Natural killer cell (primary cell): ENCODE results near the gene ARRB1. TPM values are rescaled to one million over a fixed set of nuclear protein-coding genes. Genes with fewer than 3 reads are reported as not detected.

Source experiments
- ATAC-seq, 3 donors: fragments of 150-1000 bp in 2 of 3; fragments of 200-7000 bp in 1 of 3; cut with Tn5 transposase; 1 replicate in 1 of 3; 2 replicates in 2 of 3; pipeline ENCODE4 v1.10.0; 2021; ENCODE audit warnings: mild to moderate bottlenecking in 2 of 3, moderate library complexity in 2 of 3
- DNase-seq, 2 donors: peaks; one replicate each; pipeline versions ENCODE4 v3.0.0 to v3.0.0-alpha.2; 2013 to 2021; ENCODE audit warnings: mixed read lengths in 1 of 2
- H3K27ac ChIP-seq: one replicate; pipeline ENCODE4 v1.5.1; 2013; ENCODE audit warnings: mild to moderate bottlenecking, low read length
- H3K27me3 ChIP-seq: one replicate; pipeline ENCODE4 v1.6.1; 2013; ENCODE audit warnings: low read length; ENCODE audit not compliant: control insufficient read depth, insufficient read depth
- H3K36me3 ChIP-seq: one replicate; pipeline ENCODE4 v1.6.1; 2013; ENCODE audit warnings: low read length; ENCODE audit not compliant: control insufficient read depth, insufficient read depth
- H3K4me1 ChIP-seq: one replicate; pipeline ENCODE4 v1.6.1; 2013; ENCODE audit warnings: low read length; ENCODE audit not compliant: control insufficient read depth, insufficient read depth
- H3K4me3 ChIP-seq: one replicate; pipeline ENCODE4 v1.5.1; 2013; ENCODE audit warnings: low read length
- H3K9me3 ChIP-seq: one replicate; pipeline ENCODE4 v1.6.1; 2013; ENCODE audit warnings: low read length; ENCODE audit not compliant: control insufficient read depth, insufficient read depth
- H3K27ac Mint-ChIP-seq, 2 donors: one replicate each; pipeline ENCODE4 v1.8.0; 2022; ENCODE audit warnings: mild to moderate bottlenecking in 2 of 2, mixed read lengths in 2 of 2, moderate library complexity in 1 of 2
- H3K27me3 Mint-ChIP-seq, 2 donors: one replicate each; pipeline ENCODE4 v1.8.0; 2022; ENCODE audit warnings: low read depth in 2 of 2, mixed read lengths in 2 of 2
- H3K36me3 Mint-ChIP-seq: one replicate; pipeline ENCODE4 v1.8.0; 2022; ENCODE audit warnings: mixed read lengths
- H3K4me1 Mint-ChIP-seq, 2 donors: one replicate each; pipeline ENCODE4 v1.8.0; 2022; ENCODE audit warnings: mixed read lengths in 2 of 2
- H3K4me3 Mint-ChIP-seq: one replicate; pipeline ENCODE4 v1.8.0; 2022; ENCODE audit warnings: mild to moderate bottlenecking, moderate library complexity, mixed read lengths
- H3K9me3 Mint-ChIP-seq, 2 donors: one replicate each; pipeline ENCODE4 v1.8.0; 2022; ENCODE audit warnings: mixed read lengths in 2 of 2
- CTCF ChIP-seq: fragments of 200-600 bp; IDR thresholded peaks from one replicate; pipeline ENCODE4 v1.8.0; 2022; ENCODE audit warnings: antibody characterized with exemption
- WGBS: methylation state at CpG from one replicate; pipeline ENCODE4 v1.1.7; 2013; ENCODE audit warnings: missing lambda C conversion rate; ENCODE audit not compliant: insufficient coverage; 5-methylcytosine and 5-hydroxymethylcytosine counted together
- intact Hi-C: fragments of 100-400 bp; cut with micrococcal nuclease; formaldehyde crosslinking; loops from one replicate; pipeline ENCODE4 v1.14.2; 2022
- total RNA-seq, 4 donors: library from RNA; stranded (reverse); fragments of 120-200 nt in 1 of 4; gene quantifications; one replicate each; pipeline versions ENCODE4 v1.2.3 to v1.2.4, GENCODE V29; 2013 to 2022

Gene ARRB1
- total RNA-seq, 3 donors from 2014 or later (not counting 1 experiment from before 2014, with no cell fraction given), result 128 to 200 (median 174) TPM

DNA sequence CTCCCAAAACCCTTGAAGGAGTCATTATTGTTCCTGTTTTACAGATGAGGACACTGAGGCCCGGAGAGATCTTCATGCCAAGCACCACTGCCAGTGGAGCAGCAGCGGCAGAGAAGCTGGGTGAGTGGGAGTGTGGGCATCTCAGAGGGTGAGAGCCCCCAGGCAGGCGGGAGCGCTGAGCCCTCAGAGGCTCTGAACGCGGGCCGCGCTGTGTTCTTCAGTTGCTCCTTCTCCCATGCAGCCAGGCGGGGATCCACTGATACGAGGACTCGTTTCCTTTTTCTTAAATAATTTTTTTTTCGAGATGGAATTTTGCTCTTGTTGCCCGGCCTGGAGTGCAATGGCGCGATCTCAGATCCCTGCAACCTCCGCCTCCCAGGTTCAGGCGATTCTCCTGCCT lies 63.9 kb downstream of the ARRB1 start:
- Histone ChIP-seq H3K4me3 (no peak overlapping the region), H3K4me1 (peaks cover 6% of the 10 kb centered on the region), H3K36me3 (peaks cover 39% of the 10 kb centered on the region), H3K9me3 (no peaks in the 10 kb centered on the region), H3K27me3 (no peaks in the 10 kb centered on the region), H3K27ac (no peak overlapping the region)
- DNase-seq (no peak), ATAC-seq (no peak)
- Mint-ChIP-seq H3K27ac (peak overlapping the region in 1 of 2 donors; percentile 70), H3K4me3 (no peak overlapping the region), H3K4me1 (peaks cover 26 to 40% of the 10 kb centered on the region in 2 donors), H3K36me3 (no peaks in the 10 kb centered on the region), H3K9me3 (no peaks in the 10 kb centered on the region), H3K27me3 (no peaks in the 10 kb centered on the region)
- intact Hi-C loops, result no loop called here
- no peak for TF ChIP-seq CTCF
- WGBS, result 96% methylated on average over 17 of the region's 17 CpGs

DNA sequence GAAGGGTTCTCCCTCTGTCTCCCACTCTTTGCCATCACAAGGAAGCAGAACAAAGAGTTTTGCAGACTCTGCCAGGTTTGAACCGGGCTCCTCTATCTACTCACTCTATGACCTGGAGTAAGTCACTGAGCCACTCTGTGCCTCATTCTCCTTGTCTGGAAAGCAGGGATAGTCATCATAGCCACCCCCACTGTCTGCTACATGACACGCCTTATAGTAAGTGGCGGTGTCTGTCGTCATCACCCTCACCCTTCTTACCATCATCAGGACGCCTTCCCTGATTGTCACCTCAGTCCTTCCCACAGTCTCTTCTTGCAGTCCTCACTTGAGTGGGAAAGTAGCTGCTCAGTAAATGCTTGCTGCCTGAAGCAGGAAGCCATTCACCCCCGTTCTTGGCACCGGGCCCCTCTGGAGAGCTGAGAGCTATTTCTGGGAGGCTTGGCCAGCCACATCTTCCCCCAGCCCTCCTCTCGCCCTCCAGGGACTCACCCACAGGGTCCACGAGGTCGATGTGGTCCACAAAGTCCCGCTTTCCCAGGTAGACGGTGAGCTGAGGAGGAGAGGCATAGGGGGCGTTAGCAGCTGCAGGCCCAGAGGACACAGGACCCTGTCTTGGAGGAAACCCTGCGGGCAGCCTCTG lies 64.5 kb downstream of the ARRB1 start:
- TF ChIP-seq CTCF, result no peak
- Histone ChIP-seq H3K27me3 (no peaks in the 10 kb centered on the region), H3K36me3 (peaks cover 43% of the 10 kb centered on the region), H3K27ac (no peak overlapping the region), H3K4me1 (peaks cover 3% of the 10 kb centered on the region), H3K4me3 (no peak overlapping the region), H3K9me3 (no peaks in the 10 kb centered on the region)
- Mint-ChIP-seq H3K4me1 (peaks cover 22 to 35% of the 10 kb centered on the region in 2 donors), H3K27ac (peak overlapping the region; percentile 21 to 70), H3K27me3 (no peaks in the 10 kb centered on the region), H3K4me3 (no peak overlapping the region), H3K36me3 (no peaks in the 10 kb centered on the region), H3K9me3 (no peaks in the 10 kb centered on the region)
- intact Hi-C loops, result no loop called here
- WGBS, result 70% methylated on average over 14 of the region's 14 CpGs
- DNase-seq, result no peak
- ATAC-seq, result no peak

DNA sequence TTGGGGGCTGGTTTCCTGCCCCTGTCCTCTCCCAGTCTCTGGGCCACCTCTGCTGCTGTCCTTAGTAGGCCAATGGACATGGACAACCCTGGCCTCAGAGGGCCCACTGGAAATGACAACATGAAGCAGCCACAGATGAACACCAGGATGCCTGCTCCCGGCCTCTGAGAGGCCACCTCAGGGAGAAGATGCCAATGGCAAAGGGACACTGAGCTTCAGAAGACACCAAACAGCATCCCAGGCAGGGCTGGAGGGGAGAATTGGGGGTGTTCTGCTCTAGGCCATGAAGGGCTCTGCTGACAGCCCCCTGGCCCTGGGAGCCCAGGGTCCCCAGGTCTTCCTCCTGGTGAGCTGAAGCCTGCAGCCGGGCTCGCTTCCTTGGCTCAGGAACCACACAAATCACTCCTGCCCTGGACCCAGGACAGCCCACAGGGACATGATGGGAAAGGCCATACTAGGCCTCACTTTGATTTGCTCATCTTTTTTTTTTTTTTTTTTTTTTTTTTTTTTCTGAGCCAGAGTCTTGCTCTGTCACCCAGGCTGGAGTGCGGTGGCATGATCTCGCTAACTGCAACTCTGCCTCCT lies 65.6 kb downstream of the ARRB1 start:
- no peaks in the 10 kb centered on the region for H3K9me3 ChIP-seq
- 95% methylated on average over 5 of the region's 5 CpGs for WGBS
- no peaks in the 10 kb centered on the region for H3K27me3 ChIP-seq
- no peak for TF ChIP-seq CTCF
- Mint-ChIP-seq H3K27me3 (no peaks in the 10 kb centered on the region), H3K27ac (peak overlapping the region; percentile 21 to 63), H3K4me1 (peaks cover 19 to 30% of the 10 kb centered on the region in 2 donors), H3K9me3 (no peaks in the 10 kb centered on the region), H3K36me3 (no peaks in the 10 kb centered on the region), H3K4me3 (no peak overlapping the region)
- intact Hi-C loops, result no loop called here
- H3K27ac ChIP-seq, result no peak overlapping the region
- DNase-seq (no peak), ATAC-seq (no peak)
- peaks cover 54% of the 10 kb centered on the region for H3K36me3 ChIP-seq
- H3K4me3 ChIP-seq, result no peak overlapping the region
- H3K4me1 ChIP-seq, result no peaks in the 10 kb centered on the region
